HG03025 (cell line): ENCODE results near the gene TEX264.
"Not testable (repeated sequence)": the region's sequence is repeated elsewhere in the genome, so short reads cannot be mapped to it uniquely, and the experiment has no call there.

Source experiments
- ATAC-seq: cut with Tn5 transposase; IDR thresholded peaks from one replicate; pipeline ENCODE4 v1.9.1; 2021; ENCODE audit warnings: mild to moderate bottlenecking, moderate library complexity; ENCODE audit not compliant: unreplicated experiment, low FRiP score

TEX264 gene

GRCh38 chr3:51742320-51742719 lies 71.3 kb downstream of the TEX264 start:
- not testable (repeated sequence) for ATAC-seq

DNA sequence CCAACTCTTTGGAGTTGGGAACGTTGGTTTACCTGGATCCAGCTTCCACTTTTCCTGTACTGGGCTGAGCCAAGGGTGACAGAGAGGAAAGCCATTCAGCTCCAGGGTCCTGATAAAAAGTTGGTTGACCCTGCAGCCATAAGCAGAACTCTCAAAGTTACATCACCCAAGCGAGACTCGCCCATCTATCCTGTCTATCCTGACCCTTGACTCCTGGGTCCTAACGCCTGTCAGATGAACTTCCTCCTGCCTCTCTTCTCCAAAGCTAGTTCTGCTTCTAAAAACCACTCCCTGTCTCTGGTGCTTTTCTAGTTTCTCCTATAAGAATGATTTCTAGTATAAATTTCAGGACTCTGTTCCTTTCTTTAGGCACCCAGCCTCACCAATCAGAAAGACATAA lies 71.9 kb downstream of the TEX264 start:
- not testable (repeated sequence) for ATAC-seq

GRCh38 chr3:51747840-51748239 lies 76.8 kb downstream of the TEX264 start:
- ATAC-seq: no peak

DNA sequence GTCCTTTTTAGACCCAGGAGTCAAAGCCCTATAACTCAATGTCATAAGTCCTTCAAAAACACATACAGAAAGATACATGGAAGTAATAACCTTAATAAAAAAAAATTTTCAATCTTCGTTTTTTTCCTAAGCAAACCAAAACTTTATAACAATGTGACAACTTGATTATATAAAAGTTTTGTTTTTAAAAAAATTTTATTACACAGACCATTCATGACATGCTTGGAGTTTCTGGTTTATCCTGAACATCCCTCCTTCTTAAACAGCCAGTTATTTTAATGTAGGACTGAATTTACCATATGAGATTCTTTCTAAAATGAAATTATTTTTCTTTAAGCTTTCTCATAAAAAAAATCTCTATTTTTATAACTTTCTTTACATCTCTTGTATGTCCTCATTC lies 77.3 kb downstream of the TEX264 start:
- ATAC-seq: no peak

- no peak for ATAC-seq
Observed at GRCh38 chr3:51750878-51751277, 79.8 kb downstream of the TEX264 start.

- no peak for ATAC-seq
Observed at GRCh38 chr3:51751287-51751686, 80.2 kb downstream of the TEX264 start.
